ENCODE data around the gene RPS6KB1.
"Not testable (repeated sequence)": the region's sequence is repeated elsewhere in the genome, so short reads cannot be mapped to it uniquely, and the experiment has no call there.

- TF ChIP-seq YY1 (IDR thresholded peaks at IDR 0.05; ENCODE audit: insufficient read depth, insufficient read length); ZNF274 (IDR thresholded peaks at IDR 0.05; ENCODE audit: low read depth, low read length); SUZ12 (IDR thresholded peaks at IDR 0.05; ENCODE audit: extremely low read depth, insufficient read depth, insufficient read length): not testable (repeated sequence)
These were observed 66.7 kb downstream of the RPS6KB1 start for GRCh38 chr17:59959574-59959973.
